ENCODE measurements around the gene ZMYND11. TPM values are rescaled to one million over a fixed set of nuclear protein-coding genes. Genes with fewer than 3 reads are reported as not detected.
"Not testable (repeated sequence)": the region's sequence is repeated elsewhere in the genome, so short reads cannot be mapped to it uniquely, and the experiment has no call there.

The ZMYND11 gene
- total RNA-seq, 2 donors from 2014 or later, result 34.2 to 37.7 TPM

DNA sequence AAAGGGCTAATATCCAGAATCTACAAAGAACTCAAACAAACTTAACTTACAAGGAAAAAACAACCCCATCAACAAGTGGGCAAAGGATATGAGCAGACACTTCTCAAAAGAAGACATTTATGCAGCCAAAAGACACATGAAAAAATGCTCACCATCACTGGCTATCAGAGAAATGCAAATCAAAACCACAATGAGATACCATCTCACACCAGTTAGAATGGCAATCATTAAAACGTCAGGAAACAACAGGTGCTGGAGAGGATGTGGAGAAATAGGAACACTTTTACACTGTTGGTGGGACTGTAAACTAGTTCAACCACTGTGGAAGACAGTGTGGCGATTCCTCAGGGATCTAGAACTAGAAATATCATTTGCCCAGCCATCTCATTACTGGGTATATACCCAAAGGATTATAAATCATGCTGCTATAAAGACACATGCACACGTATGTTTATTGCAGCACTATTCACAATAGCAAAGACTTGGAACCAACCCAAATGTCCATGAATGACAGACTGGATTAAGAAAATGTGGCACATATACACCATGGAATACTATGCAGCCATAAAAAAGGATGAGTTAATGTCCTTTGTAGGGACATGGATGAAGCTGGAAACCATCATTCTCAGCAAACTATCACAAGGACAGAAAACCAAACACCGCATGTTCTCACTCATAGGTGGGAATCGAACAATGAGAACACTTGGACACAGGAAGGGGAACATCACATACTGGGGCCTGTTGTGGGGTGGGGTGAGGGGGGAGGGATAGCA is 130.7 kb downstream of the ZMYND11 start:
- H3K9me3 Mint-ChIP-seq; H3K27me3 Mint-ChIP-seq (ENCODE audit: insufficient read depth); H3K27ac ChIP-seq (ENCODE audit: low read depth, low read length); H3K4me1 Mint-ChIP-seq; H3K9ac ChIP-seq (ENCODE audit: extremely low read depth, low read length, poor library complexity, severe bottlenecking); H3K27ac Mint-ChIP-seq; H3K4me3 Mint-ChIP-seq; H3K36me3 Mint-ChIP-seq (ENCODE audit: low read depth); H3K36me3 ChIP-seq (ENCODE audit: control insufficient read depth, insufficient read depth, low read length); H3K4me1 ChIP-seq (ENCODE audit: control insufficient read depth, insufficient read depth, low read length); H3K9me3 ChIP-seq (ENCODE audit: control insufficient read depth, low read length); DNase-seq; H3K27me3 ChIP-seq (ENCODE audit: control insufficient read depth, insufficient read depth, low read length, poor library complexity, severe bottlenecking); H3K4me3 ChIP-seq (ENCODE audit: low read length): not testable (repeated sequence)
- 95% methylated on average over 1 of the region's 5 CpGs; no CpG with 5 or more reads in 1 of the 2 experiments for WGBS, 2 experiments (ENCODE audit: insufficient coverage in 1 of 2, insufficient read length in 1 of 2)

- Mint-ChIP-seq H3K27ac (no peak overlapping the region), H3K9me3 (no peaks in the 10 kb centered on the region), H3K4me1 (peaks cover 3% of the 10 kb centered on the region), H3K4me3 (no peak overlapping the region), H3K36me3 (ENCODE audit: low read depth) (no peaks in the 10 kb centered on the region), H3K27me3 (ENCODE audit: insufficient read depth) (no peaks in the 10 kb centered on the region)
- 87% methylated on average over 7 to 8 of the region's 8 CpGs for WGBS, 2 experiments (ENCODE audit: insufficient coverage in 1 of 2, insufficient read length in 1 of 2)
- no peak for DNase-seq
- H3K36me3 ChIP-seq (ENCODE audit: control insufficient read depth, insufficient read depth, low read length), result no peaks in the 10 kb centered on the region
- TF ChIP-seq CTCF (conservative IDR thresholded peaks at IDR 0.05), result no peak
- H3K4me1 ChIP-seq (ENCODE audit: control insufficient read depth, insufficient read depth, low read length), result no peaks in the 10 kb centered on the region
- no peaks in the 10 kb centered on the region for H3K9me3 ChIP-seq (ENCODE audit: control insufficient read depth, low read length)
- H3K27ac ChIP-seq (ENCODE audit: low read depth, low read length), result no peak overlapping the region
- H3K27me3 ChIP-seq (ENCODE audit: control insufficient read depth, insufficient read depth, low read length, poor library complexity, severe bottlenecking), result no peaks in the 10 kb centered on the region
- no peak overlapping the region for H3K9ac ChIP-seq (ENCODE audit: extremely low read depth, low read length, poor library complexity, severe bottlenecking)
- no peak overlapping the region for H3K4me3 ChIP-seq (ENCODE audit: low read length)
These were observed 131.7 kb downstream of the ZMYND11 start for GRCh38 chr10:266974-267425.

DNA sequence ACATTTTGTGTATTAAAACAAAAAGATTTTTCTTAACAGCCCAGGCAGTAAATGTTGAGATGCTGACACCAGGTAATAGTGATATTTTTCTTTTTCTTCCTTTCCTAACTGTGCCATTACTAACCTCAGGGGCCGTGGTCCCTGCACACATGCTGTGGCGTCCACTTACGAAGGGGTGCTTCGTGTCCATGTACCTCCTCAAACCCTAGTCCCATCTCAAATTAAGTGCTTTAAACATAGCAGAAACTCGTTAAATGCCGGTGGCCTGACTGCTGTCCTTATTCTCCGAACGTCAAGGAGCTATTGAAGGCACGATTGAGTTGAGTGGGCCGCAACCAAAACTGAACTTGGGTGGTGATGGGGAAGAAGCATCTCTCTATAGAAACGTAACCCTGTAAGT is 132.4 kb downstream of the ZMYND11 start:
- H3K9me3 Mint-ChIP-seq, result no peaks in the 10 kb centered on the region

More for the DNA sequence above, 132.4 kb downstream of the ZMYND11 start:
- H3K9ac ChIP-seq (ENCODE audit: extremely low read depth, low read length, poor library complexity, severe bottlenecking), result no peak overlapping the region
- H3K27ac ChIP-seq (ENCODE audit: low read depth, low read length), result no peak overlapping the region
- WGBS, 2 experiments (ENCODE audit: insufficient coverage in 1 of 2, insufficient read length in 1 of 2), result 93 to 95% methylated on average over 6 to 10 of the region's 11 CpGs
- no peak overlapping the region for H3K4me3 Mint-ChIP-seq
- H3K4me1 Mint-ChIP-seq, result peaks cover 3% of the 10 kb centered on the region
- H3K9me3 ChIP-seq (ENCODE audit: control insufficient read depth, low read length), result no peaks in the 10 kb centered on the region
- H3K4me3 ChIP-seq (ENCODE audit: low read length), result no peak overlapping the region
- no peaks in the 10 kb centered on the region for H3K36me3 ChIP-seq (ENCODE audit: control insufficient read depth, insufficient read depth, low read length)
- H3K27me3 Mint-ChIP-seq (ENCODE audit: insufficient read depth), result no peaks in the 10 kb centered on the region
- no peak for TF ChIP-seq CTCF (conservative IDR thresholded peaks at IDR 0.05)
- DNase-seq, result no peak
- H3K4me1 ChIP-seq (ENCODE audit: control insufficient read depth, insufficient read depth, low read length), result no peaks in the 10 kb centered on the region
- H3K27ac Mint-ChIP-seq, result no peak overlapping the region
- H3K27me3 ChIP-seq (ENCODE audit: control insufficient read depth, insufficient read depth, low read length, poor library complexity, severe bottlenecking), result no peaks in the 10 kb centered on the region
- H3K36me3 Mint-ChIP-seq (ENCODE audit: low read depth), result no peaks in the 10 kb centered on the region
